Stomach smooth muscle (tissue), 2 donors: ENCODE results near the gene PILRA.

ENCODE experiments used
- H3K27ac ChIP-seq: one replicate; pipeline ENCODE4 v1.7.0; 2013; ENCODE audit warnings: mild to moderate bottlenecking, low read length, inconsistent platforms
- H3K27me3 ChIP-seq, 2 donors: one replicate each; pipeline ENCODE4 v1.7.0; 2013; ENCODE audit warnings: low read length in 2 of 2; ENCODE audit not compliant: insufficient read depth in 2 of 2, control insufficient read depth in 1 of 2
- H3K36me3 ChIP-seq, 2 donors: one replicate each; pipeline ENCODE4 v1.7.0; 2013; ENCODE audit warnings: low read length in 2 of 2; ENCODE audit not compliant: control insufficient read depth in 2 of 2, insufficient read depth in 2 of 2
- H3K4me1 ChIP-seq: one replicate; pipeline ENCODE4 v1.7.0; 2013; ENCODE audit warnings: low read length; ENCODE audit not compliant: control insufficient read depth, insufficient read depth
- H3K4me3 ChIP-seq, 2 donors: one replicate each; pipeline ENCODE4 v1.7.0; 2013; ENCODE audit warnings: low read length in 2 of 2
- H3K9ac ChIP-seq, 2 donors: one replicate each; pipeline ENCODE4 v1.7.0; 2013; ENCODE audit warnings: low read length in 2 of 2, mild to moderate bottlenecking in 1 of 2
- H3K9me3 ChIP-seq, 2 donors: one replicate each; pipeline ENCODE4 v1.7.0; 2013; ENCODE audit warnings: low read length in 2 of 2; ENCODE audit not compliant: control insufficient read depth in 2 of 2
- donor health status: healthy.
- donor health status: Pancreatic carcinoma.

Gene PILRA

GRCh38 chr7:100397315-100398081 is 24.2 kb downstream of the PILRA start:
- Histone ChIP-seq H3K4me3 (no peak overlapping the region), H3K27ac (no peak overlapping the region), H3K36me3 (no peaks in the 10 kb centered on the region), H3K9ac (no peak overlapping the region), H3K4me1 (no peaks in the 10 kb centered on the region), H3K9me3 (no peaks in the 10 kb centered on the region), H3K27me3 (peaks cover 0 to 3% of the 10 kb centered on the region in 2 donors)

GRCh38 chr7:100398239-100398638 is 25.0 kb downstream of the PILRA start:
- Histone ChIP-seq H3K36me3 (no peaks in the 10 kb centered on the region), H3K27ac (no peak overlapping the region), H3K27me3 (peaks cover 0 to 3% of the 10 kb centered on the region in 2 donors), H3K4me3 (no peak overlapping the region), H3K9ac (no peak overlapping the region), H3K9me3 (no peaks in the 10 kb centered on the region), H3K4me1 (no peaks in the 10 kb centered on the region)

DNA sequence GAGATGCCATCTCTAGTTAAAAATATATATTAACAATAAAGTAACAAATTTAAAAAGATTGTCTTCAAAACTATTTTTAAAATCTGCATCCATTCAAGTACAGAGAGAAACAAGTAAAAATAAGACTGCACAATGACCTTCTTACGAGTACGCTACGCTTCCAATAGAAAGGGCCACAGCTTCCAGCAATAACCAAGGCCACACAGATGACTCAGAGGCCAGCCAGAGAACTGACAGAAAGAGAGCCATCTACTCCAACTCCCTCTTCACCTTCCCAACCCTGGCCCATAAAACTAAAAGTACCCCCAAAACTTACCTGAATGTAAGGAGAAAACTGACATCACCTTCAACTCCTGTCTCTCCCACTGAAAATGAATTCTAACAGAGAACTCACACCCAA is 26.8 kb downstream of the PILRA start:
- Histone ChIP-seq H3K36me3 (no peaks in the 10 kb centered on the region), H3K4me3 (no peak overlapping the region), H3K9ac (no peak overlapping the region), H3K9me3 (no peaks in the 10 kb centered on the region), H3K4me1 (no peaks in the 10 kb centered on the region), H3K27ac (no peak overlapping the region), H3K27me3 (peaks cover 0 to 3% of the 10 kb centered on the region in 2 donors)

GRCh38 chr7:100400656-100401055 is 27.4 kb downstream of the PILRA start:
- H3K4me1 ChIP-seq = no peaks in the 10 kb centered on the region
- H3K9ac ChIP-seq = no peak overlapping the region
- no peak overlapping the region for H3K4me3 ChIP-seq
- no peak overlapping the region for H3K27ac ChIP-seq
- no peaks in the 10 kb centered on the region for H3K36me3 ChIP-seq
- H3K9me3 ChIP-seq = no peaks in the 10 kb centered on the region
- H3K27me3 ChIP-seq = peaks cover 0 to 3% of the 10 kb centered on the region in 2 donors

- no peak overlapping the region for H3K9ac ChIP-seq
- H3K36me3 ChIP-seq = no peaks in the 10 kb centered on the region
- H3K4me3 ChIP-seq = no peak overlapping the region
Observed at GRCh38 chr7:100401811-100402210, 28.5 kb downstream of the PILRA start.

GRCh38 chr7:100402241-100402640 is 29.0 kb downstream of the PILRA start:
- Histone ChIP-seq H3K4me3 (no peak overlapping the region), H3K36me3 (no peaks in the 10 kb centered on the region), H3K4me1 (no peaks in the 10 kb centered on the region), H3K9ac (no peak overlapping the region), H3K27me3 (peaks cover 0 to 3% of the 10 kb centered on the region in 2 donors), H3K27ac (no peak overlapping the region), H3K9me3 (no peaks in the 10 kb centered on the region)

More at GRCh38 chr7:100401811-100402210, 28.5 kb downstream of the PILRA start:
- Histone ChIP-seq H3K4me1 (no peaks in the 10 kb centered on the region), H3K9me3 (no peaks in the 10 kb centered on the region), H3K27ac (no peak overlapping the region), H3K27me3 (peaks cover 0 to 3% of the 10 kb centered on the region in 2 donors)

- no peaks in the 10 kb centered on the region for H3K4me1 ChIP-seq
- no peaks in the 10 kb centered on the region for H3K36me3 ChIP-seq
- H3K9me3 ChIP-seq = no peaks in the 10 kb centered on the region
- H3K9ac ChIP-seq = no peak overlapping the region
- no peak overlapping the region for H3K4me3 ChIP-seq
- no peak overlapping the region for H3K27ac ChIP-seq
- no peaks in the 10 kb centered on the region for H3K27me3 ChIP-seq
Observed at GRCh38 chr7:100406767-100407166, 33.5 kb downstream of the PILRA start.

DNA sequence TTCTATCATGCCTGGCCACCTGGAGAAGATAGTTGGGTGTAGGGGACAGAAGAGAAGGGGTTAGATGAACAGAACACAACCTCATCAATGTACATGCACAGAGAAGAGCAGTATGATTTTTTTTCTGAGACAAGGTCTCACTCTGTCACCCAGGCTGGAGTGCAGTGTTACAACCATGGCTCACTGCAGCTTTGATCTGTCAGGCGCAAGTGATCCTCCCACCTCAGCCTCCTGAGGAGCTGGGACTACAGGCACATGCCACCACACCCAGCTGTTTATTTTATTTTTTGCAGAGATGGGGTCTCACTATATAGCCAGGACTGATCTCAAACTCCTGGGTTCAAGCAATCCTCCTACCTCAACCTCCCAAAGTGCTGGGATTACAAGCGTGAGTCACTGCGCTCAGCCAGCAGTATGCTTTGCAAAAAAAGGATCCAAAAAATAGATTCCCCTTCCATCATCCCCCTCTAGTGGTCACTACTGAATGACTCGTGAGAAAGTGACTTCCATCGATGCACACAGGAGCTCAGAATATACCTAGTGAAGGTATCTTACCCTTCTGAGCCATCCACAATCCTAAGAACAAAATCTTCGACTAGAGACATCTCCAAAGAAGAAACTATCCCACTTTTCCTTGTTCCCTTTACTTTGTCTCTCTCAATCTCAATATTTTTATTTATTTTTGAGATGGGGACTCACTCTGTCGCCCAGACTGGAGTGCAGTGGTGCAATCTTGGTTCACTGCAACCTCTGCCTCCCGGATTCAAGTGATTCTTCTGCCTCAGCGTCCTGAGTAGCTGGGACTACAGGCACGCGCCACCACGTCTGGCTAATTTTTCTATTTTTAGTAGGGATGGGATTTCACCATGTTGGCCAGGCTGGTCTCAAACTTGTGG is 34.2 kb downstream of the PILRA start:
- H3K27ac ChIP-seq = no peak overlapping the region
- H3K9ac ChIP-seq = no peak overlapping the region
- H3K4me1 ChIP-seq = no peaks in the 10 kb centered on the region
- no peaks in the 10 kb centered on the region for H3K36me3 ChIP-seq
- no peaks in the 10 kb centered on the region for H3K27me3 ChIP-seq
- H3K9me3 ChIP-seq = no peaks in the 10 kb centered on the region
- H3K4me3 ChIP-seq = no peak overlapping the region

GRCh38 chr7:100411101-100411500 is 37.8 kb downstream of the PILRA start:
- no peaks in the 10 kb centered on the region for H3K27me3 ChIP-seq
- H3K27ac ChIP-seq = no peak overlapping the region
- H3K9ac ChIP-seq = no peak overlapping the region
- H3K9me3 ChIP-seq = no peaks in the 10 kb centered on the region
- H3K36me3 ChIP-seq = no peaks in the 10 kb centered on the region
- no peak overlapping the region for H3K4me3 ChIP-seq
- H3K4me1 ChIP-seq = no peaks in the 10 kb centered on the region

- Histone ChIP-seq H3K4me3 (no peak overlapping the region), H3K27me3 (no peaks in the 10 kb centered on the region), H3K4me1 (no peaks in the 10 kb centered on the region), H3K27ac (no peak overlapping the region), H3K36me3 (no peaks in the 10 kb centered on the region), H3K9me3 (no peaks in the 10 kb centered on the region), H3K9ac (no peak overlapping the region)
Observed at GRCh38 chr7:100413346-100413745, 40.1 kb downstream of the PILRA start.
